NCI-H2171 (cell line): Measurements from ENCODE around the gene NFATC3.

Experiments
- DNase-seq: peaks from one replicate; lab custom pipeline; 2025; lab: John Stamatoyannopoulos, UW

The NFATC3 gene

GRCh38 chr16:68072038-68072695 is 13.0 kb upstream of the NFATC3 start:
- no peak for DNase-seq

GRCh38 chr16:68073902-68074760 is 11.0 kb upstream of the NFATC3 start:
- no peak for DNase-seq

GRCh38 chr16:68074850-68075555 is 10.2 kb upstream of the NFATC3 start:
- DNase-seq: no peak

GRCh38 chr16:68075980-68076379 is 9.2 kb upstream of the NFATC3 start:
- DNase-seq: no peak

GRCh38 chr16:68076560-68076959 is 8.6 kb upstream of the NFATC3 start:
- DNase-seq: no peak

- DNase-seq: no peak
These were observed 7.1 kb upstream of the NFATC3 start for GRCh38 chr16:68077866-68078700.

GRCh38 chr16:68078701-68079375 is 6.3 kb upstream of the NFATC3 start:
- DNase-seq: no peak

- no peak for DNase-seq
These were observed 5.9 kb upstream of the NFATC3 start for GRCh38 chr16:68079376-68079625.

GRCh38 chr16:68079626-68080344 is 5.4 kb upstream of the NFATC3 start:
- no peak for DNase-seq

GRCh38 chr16:68081861-68082628 is 3.1 kb upstream of the NFATC3 start:
- no peak for DNase-seq

- no peak for DNase-seq
These were observed 2.4 kb upstream of the NFATC3 start for GRCh38 chr16:68082629-68083238.

- DNase-seq: no peak
These were observed 1.9 kb upstream of the NFATC3 start for GRCh38 chr16:68083239-68083781.

- no peak for DNase-seq
These were observed 1.2 kb upstream of the NFATC3 start for GRCh38 chr16:68083861-68084503.

- peak; percentile 97 for DNase-seq
These were observed 489 bp upstream of the NFATC3 start for GRCh38 chr16:68084504-68085258.

GRCh38 chr16:68086336-68086841 is 1.2 kb downstream of the NFATC3 start:
- no peak for DNase-seq

GRCh38 chr16:68086860-68087268 is 1.7 kb downstream of the NFATC3 start:
- DNase-seq: no peak

- DNase-seq: no peak
These were observed 2.5 kb downstream of the NFATC3 start for GRCh38 chr16:68087688-68088087.
